Measurements from ENCODE around the gene PDGFD.

Gene PDGFD

GRCh38 chr11:103892603-103893002 lies 271.3 kb downstream of the PDGFD start:
- no peaks in the 10 kb centered on the region for H3K27me3 Mint-ChIP-seq (ENCODE audit: low read depth)
- no peaks in the 10 kb centered on the region for H3K36me3 Mint-ChIP-seq (ENCODE audit: low read depth)
- no peaks in the 10 kb centered on the region for H3K4me1 Mint-ChIP-seq (ENCODE audit: low read depth)

GRCh38 chr11:103890654-103891053 lies 273.3 kb downstream of the PDGFD start:
- Mint-ChIP-seq H3K36me3 (ENCODE audit: low read depth) (no peaks in the 10 kb centered on the region), H3K27ac (no peak overlapping the region), H3K4me1 (ENCODE audit: low read depth) (no peaks in the 10 kb centered on the region), H3K27me3 (ENCODE audit: low read depth) (no peaks in the 10 kb centered on the region), H3K9me3 (peaks cover 6% of the 10 kb centered on the region), H3K4me3 (no peak overlapping the region)

More at GRCh38 chr11:103892603-103893002, 271.3 kb downstream of the PDGFD start:
- Mint-ChIP-seq H3K4me3 (no peak overlapping the region), H3K27ac (no peak overlapping the region), H3K9me3 (peaks cover 6% of the 10 kb centered on the region)

GRCh38 chr11:103889679-103890078 lies 274.3 kb downstream of the PDGFD start:
- Mint-ChIP-seq H3K4me1 (ENCODE audit: low read depth) (no peaks in the 10 kb centered on the region), H3K4me3 (no peak overlapping the region), H3K9me3 (peaks cover 6% of the 10 kb centered on the region), H3K27me3 (ENCODE audit: low read depth) (no peaks in the 10 kb centered on the region), H3K27ac (no peak overlapping the region), H3K36me3 (ENCODE audit: low read depth) (no peaks in the 10 kb centered on the region)

DNA sequence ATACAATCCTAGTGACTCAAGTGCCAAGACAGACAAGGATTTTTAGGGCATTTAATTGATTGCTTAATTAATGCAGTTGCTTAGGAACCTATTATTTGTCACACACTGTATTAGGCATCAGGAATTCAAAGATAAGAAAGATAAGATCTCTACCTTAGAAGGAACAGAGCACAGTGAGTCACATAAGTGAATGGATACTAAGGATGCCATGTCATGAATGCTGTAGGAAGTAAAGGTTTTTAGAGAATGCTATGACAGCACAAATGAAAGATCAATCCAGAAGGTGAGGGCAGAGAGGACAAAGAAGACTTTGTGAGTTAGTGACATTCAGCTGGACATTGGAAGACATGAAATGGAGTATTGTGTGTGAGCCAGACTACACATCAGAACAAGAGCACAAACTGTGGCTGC lies 275.4 kb downstream of the PDGFD start:
- H3K36me3 Mint-ChIP-seq (ENCODE audit: low read depth) = no peaks in the 10 kb centered on the region
- H3K4me1 Mint-ChIP-seq (ENCODE audit: low read depth) = no peaks in the 10 kb centered on the region
- H3K27me3 Mint-ChIP-seq (ENCODE audit: low read depth) = no peaks in the 10 kb centered on the region
- H3K27ac Mint-ChIP-seq = no peak overlapping the region
- H3K4me3 Mint-ChIP-seq = no peak overlapping the region
- peaks cover 6% of the 10 kb centered on the region for H3K9me3 Mint-ChIP-seq

- peaks cover 6% of the 10 kb centered on the region for H3K9me3 Mint-ChIP-seq
- H3K36me3 Mint-ChIP-seq (ENCODE audit: low read depth) = no peaks in the 10 kb centered on the region
- H3K4me3 Mint-ChIP-seq = no peak overlapping the region
- no peaks in the 10 kb centered on the region for H3K27me3 Mint-ChIP-seq (ENCODE audit: low read depth)
- no peaks in the 10 kb centered on the region for H3K4me1 Mint-ChIP-seq (ENCODE audit: low read depth)
- no peak overlapping the region for H3K27ac Mint-ChIP-seq
These were observed 276.8 kb downstream of the PDGFD start for GRCh38 chr11:103887001-103887658.

DNA sequence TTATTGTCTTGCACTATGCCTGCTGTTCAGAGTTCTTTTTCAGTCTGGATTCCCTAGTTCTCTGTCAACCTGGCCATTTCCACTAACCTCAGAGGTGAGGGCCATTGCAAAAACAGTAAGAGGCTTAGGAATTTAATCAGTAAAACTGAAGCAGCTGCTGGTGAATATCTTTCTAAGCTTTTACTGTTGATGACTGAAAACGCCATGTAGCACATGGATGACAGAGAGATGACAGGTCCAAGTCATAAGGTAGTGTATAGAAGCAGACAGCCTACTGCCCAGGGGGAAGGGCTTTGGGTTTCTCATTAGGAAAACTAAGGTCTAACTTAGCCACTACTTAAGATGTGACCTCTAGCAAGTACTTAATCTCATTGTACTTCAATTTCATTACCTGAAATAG lies 280.1 kb downstream of the PDGFD start:
- H3K4me1 Mint-ChIP-seq (ENCODE audit: low read depth) = no peaks in the 10 kb centered on the region
- H3K4me3 Mint-ChIP-seq = no peak overlapping the region
- no peaks in the 10 kb centered on the region for H3K9me3 Mint-ChIP-seq

GRCh38 chr11:103883291-103883690 lies 280.7 kb downstream of the PDGFD start:
- Mint-ChIP-seq H3K9me3 (no peaks in the 10 kb centered on the region), H3K4me3 (no peak overlapping the region), H3K27ac (no peak overlapping the region), H3K4me1 (ENCODE audit: low read depth) (no peaks in the 10 kb centered on the region), H3K36me3 (ENCODE audit: low read depth) (no peaks in the 10 kb centered on the region), H3K27me3 (ENCODE audit: low read depth) (no peaks in the 10 kb centered on the region)

More for the DNA sequence above, 280.1 kb downstream of the PDGFD start:
- Mint-ChIP-seq H3K27ac (no peak overlapping the region), H3K27me3 (ENCODE audit: low read depth) (no peaks in the 10 kb centered on the region), H3K36me3 (ENCODE audit: low read depth) (no peaks in the 10 kb centered on the region)

DNA sequence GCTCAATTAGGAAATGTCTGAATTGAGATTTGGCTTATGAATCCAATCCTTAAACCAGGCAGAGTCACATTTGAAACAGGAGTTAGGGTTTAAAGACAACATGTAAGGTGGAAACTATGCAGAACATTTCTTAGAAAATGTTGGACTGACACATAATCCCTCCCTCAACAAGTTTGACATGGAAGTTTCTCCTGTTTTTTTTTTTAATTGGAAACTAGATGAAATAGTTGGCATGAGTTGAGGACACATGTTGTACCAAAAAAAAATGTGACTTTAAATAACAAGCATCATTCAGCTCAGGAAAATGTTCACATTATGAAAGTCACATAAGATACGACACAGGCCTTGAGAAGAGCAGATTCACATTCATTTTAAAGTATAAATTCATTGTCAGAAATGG lies 282.4 kb downstream of the PDGFD start:
- Mint-ChIP-seq H3K27me3 (ENCODE audit: low read depth) (no peaks in the 10 kb centered on the region), H3K9me3 (no peaks in the 10 kb centered on the region), H3K4me1 (ENCODE audit: low read depth) (no peaks in the 10 kb centered on the region), H3K36me3 (ENCODE audit: low read depth) (no peaks in the 10 kb centered on the region), H3K4me3 (no peak overlapping the region), H3K27ac (no peak overlapping the region)

DNA sequence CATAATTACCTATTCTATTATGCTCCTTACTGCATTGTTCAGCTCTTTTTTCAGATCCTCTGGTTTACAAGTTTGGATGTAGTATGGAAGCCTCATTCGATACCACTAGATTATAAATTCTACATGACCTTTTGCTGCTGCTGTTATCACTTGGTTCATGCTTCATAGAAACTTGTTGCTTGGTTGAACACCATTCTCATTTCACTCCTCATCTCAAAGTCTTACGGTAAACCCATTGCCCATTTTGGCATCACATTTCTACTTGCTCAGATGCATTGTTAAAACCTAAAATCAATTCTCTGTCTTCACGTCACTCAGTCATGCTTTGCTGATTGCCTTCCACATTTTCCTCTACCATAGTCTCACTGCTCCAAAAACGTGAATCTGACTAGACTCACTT lies 283.0 kb downstream of the PDGFD start:
- H3K36me3 Mint-ChIP-seq (ENCODE audit: low read depth) = no peaks in the 10 kb centered on the region
- no peaks in the 10 kb centered on the region for H3K27me3 Mint-ChIP-seq (ENCODE audit: low read depth)
- H3K4me3 Mint-ChIP-seq = no peak overlapping the region
- no peaks in the 10 kb centered on the region for H3K9me3 Mint-ChIP-seq
- H3K27ac Mint-ChIP-seq = no peak overlapping the region
- H3K4me1 Mint-ChIP-seq (ENCODE audit: low read depth) = no peaks in the 10 kb centered on the region

DNA sequence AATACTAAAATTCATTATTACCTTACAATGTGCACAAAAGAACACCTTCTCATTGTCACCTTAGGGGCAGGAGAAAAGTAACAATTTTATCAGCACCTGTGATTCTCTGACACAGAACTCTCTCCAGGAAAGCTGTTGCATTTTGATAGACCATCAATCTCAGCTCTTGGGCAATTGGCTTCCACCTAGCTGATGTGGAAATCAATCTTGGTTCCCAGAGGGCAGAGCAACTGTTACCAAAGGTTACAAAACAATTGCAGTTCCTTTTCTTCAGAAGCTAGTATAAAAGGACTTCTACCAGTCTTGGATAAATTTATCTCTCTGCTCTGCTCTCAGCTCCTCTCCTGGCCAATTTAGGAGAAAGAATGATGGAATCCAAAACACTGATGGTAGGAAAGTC lies 285.3 kb downstream of the PDGFD start:
- Mint-ChIP-seq H3K9me3 (no peaks in the 10 kb centered on the region), H3K27me3 (ENCODE audit: low read depth) (no peaks in the 10 kb centered on the region), H3K27ac (no peak overlapping the region), H3K4me3 (no peak overlapping the region), H3K36me3 (ENCODE audit: low read depth) (no peaks in the 10 kb centered on the region), H3K4me1 (ENCODE audit: low read depth) (no peaks in the 10 kb centered on the region)

GRCh38 chr11:103877221-103877620 lies 286.7 kb downstream of the PDGFD start:
- no peaks in the 10 kb centered on the region for H3K36me3 Mint-ChIP-seq (ENCODE audit: low read depth)
- H3K27me3 Mint-ChIP-seq (ENCODE audit: low read depth) = no peaks in the 10 kb centered on the region
- H3K4me3 Mint-ChIP-seq = no peak overlapping the region
- H3K27ac Mint-ChIP-seq = no peak overlapping the region
- no peaks in the 10 kb centered on the region for H3K9me3 Mint-ChIP-seq
- no peaks in the 10 kb centered on the region for H3K4me1 Mint-ChIP-seq (ENCODE audit: low read depth)

DNA sequence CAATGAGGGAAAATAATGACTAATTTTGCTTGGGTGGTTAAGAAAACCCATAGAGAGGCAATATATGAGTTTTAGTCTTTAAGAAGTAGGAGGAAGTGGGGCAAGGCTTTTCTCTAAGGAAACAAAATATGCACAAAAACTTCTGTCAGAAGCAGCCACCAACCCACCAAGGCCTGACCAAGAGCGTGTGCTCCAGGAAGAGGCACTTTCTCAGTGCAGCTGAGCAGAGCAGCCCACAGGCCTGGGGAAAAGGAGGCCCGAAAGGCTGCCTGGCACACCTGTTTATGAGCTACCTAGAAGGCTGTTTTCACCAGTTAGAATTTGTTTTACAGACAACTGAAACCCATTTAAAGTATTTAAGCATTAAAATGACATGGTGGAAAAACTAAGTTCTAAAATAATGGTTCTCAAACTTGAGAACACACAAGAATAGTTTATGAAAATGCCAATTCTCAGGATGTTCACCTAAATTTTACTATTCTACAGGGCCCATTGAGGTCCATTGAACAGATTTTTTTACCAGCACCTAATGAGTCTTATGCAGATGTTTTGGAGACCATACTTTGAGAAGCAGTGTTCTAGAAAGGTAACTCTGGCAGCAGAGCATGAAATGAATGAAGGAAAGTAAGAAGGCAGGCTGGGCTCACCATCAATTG lies 288.0 kb downstream of the PDGFD start:
- no peaks in the 10 kb centered on the region for H3K27me3 Mint-ChIP-seq (ENCODE audit: low read depth)
- H3K27ac Mint-ChIP-seq = no peak overlapping the region
- H3K4me1 Mint-ChIP-seq (ENCODE audit: low read depth) = no peaks in the 10 kb centered on the region
- no peak overlapping the region for H3K4me3 Mint-ChIP-seq
- no peaks in the 10 kb centered on the region for H3K36me3 Mint-ChIP-seq (ENCODE audit: low read depth)
- no peaks in the 10 kb centered on the region for H3K9me3 Mint-ChIP-seq

- Mint-ChIP-seq H3K4me1 (ENCODE audit: low read depth) (no peaks in the 10 kb centered on the region), H3K27ac (no peak overlapping the region)
These were observed 291.2 kb downstream of the PDGFD start for GRCh38 chr11:103872748-103873147.

DNA sequence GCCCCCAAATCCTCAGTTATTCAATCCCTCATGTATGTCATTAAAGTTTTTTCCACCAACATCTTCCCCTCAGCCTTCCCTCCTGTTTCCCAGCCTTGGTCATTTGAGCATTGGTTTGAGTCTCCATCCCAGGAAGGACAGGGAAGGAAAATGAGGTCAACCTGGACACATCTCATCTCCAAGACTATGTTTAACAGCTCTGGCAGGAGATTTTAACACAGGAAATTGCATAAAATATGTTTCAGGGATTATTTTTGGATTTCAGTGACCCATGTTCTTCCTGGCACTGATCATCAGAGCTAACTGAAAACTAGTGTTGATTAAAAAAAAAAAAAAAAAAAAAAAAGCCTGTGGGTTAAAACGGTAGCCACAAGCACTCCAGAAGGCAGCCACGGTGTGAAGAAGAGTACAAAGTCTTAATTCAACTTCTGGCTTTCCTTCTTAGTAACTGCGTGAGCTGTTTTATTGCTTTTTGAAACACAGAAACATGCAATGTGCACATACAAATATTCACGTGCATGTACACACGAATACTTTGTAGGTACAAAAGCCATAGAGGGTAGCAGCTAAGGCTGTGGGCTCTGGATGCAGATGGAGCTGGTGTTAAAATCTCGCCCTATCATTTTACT lies 291.9 kb downstream of the PDGFD start:
- no peaks in the 10 kb centered on the region for H3K4me1 Mint-ChIP-seq (ENCODE audit: low read depth)
- no peak overlapping the region for H3K27ac Mint-ChIP-seq
- no peaks in the 10 kb centered on the region for H3K36me3 Mint-ChIP-seq (ENCODE audit: low read depth)

More at GRCh38 chr11:103872748-103873147, 291.2 kb downstream of the PDGFD start:
- Mint-ChIP-seq H3K9me3 (no peaks in the 10 kb centered on the region), H3K27me3 (ENCODE audit: low read depth) (no peaks in the 10 kb centered on the region), H3K36me3 (ENCODE audit: low read depth) (no peaks in the 10 kb centered on the region), H3K4me3 (no peak overlapping the region)

GRCh38 chr11:103870821-103871309 lies 293.1 kb downstream of the PDGFD start:
- no peaks in the 10 kb centered on the region for H3K9me3 Mint-ChIP-seq
- no peaks in the 10 kb centered on the region for H3K27me3 Mint-ChIP-seq (ENCODE audit: low read depth)
- no peak overlapping the region for H3K27ac Mint-ChIP-seq
- no peak overlapping the region for H3K4me3 Mint-ChIP-seq
- no peaks in the 10 kb centered on the region for H3K4me1 Mint-ChIP-seq (ENCODE audit: low read depth)
- H3K36me3 Mint-ChIP-seq (ENCODE audit: low read depth) = no peaks in the 10 kb centered on the region

More for the DNA sequence above, 291.9 kb downstream of the PDGFD start:
- no peak overlapping the region for H3K4me3 Mint-ChIP-seq
- no peaks in the 10 kb centered on the region for H3K27me3 Mint-ChIP-seq (ENCODE audit: low read depth)
- H3K9me3 Mint-ChIP-seq = no peaks in the 10 kb centered on the region
